HEK293 (cell line): Measurements from ENCODE around the gene BMP6.

Source experiments
- CTCF ChIA-PET: fragments of 350-600 bp; formaldehyde crosslinking; extraction: SDS; loops from one replicate; lab custom pipeline; 2021; ENCODE audit warnings: antibody characterized with exemption; lab: Yijun Ruan, JAX
- POLR2A ChIA-PET: fragments of 300-600 bp; formaldehyde crosslinking; extraction: SDS; loops from one replicate; lab custom pipeline; 2020; ENCODE audit warnings: antibody characterized with exemption, inconsistent platforms; lab: Yijun Ruan, JAX
- H3K27ac ChIP-seq: fragments of 200-500 bp; sonication (Bioruptor generic); 2 replicates; pipeline ENCODE4 v1.5.1; 2014; ENCODE audit warnings: low read depth, low read length, control low read depth, inconsistent platforms; ENCODE audit errors: extremely low read depth
- H3K36me3 ChIP-seq, 2 experiments: fragments of 200-500 bp in 1 of 2; sonication (Bioruptor generic) in 1 of 2; 1 replicate in 1 of 2; 2 replicates in 1 of 2; pipeline ENCODE4 v1.5.1; 2014 to 2017; ENCODE audit warnings: inconsistent platforms in 2 of 2, low read length in 2 of 2; ENCODE audit not compliant: control insufficient read depth in 2 of 2, insufficient read depth in 1 of 2
- H3K4me1 ChIP-seq: fragments of 200-500 bp; sonication (Bioruptor generic); 2 replicates; pipeline ENCODE4 v1.5.1; 2014; ENCODE audit warnings: mild to moderate bottlenecking, low read length, inconsistent platforms; ENCODE audit not compliant: control insufficient read depth, insufficient read depth
- H3K4me3 ChIP-seq: 2 replicates; pipeline ENCODE4 v1.5.1; 2011; ENCODE audit warnings: low read depth, mild to moderate bottlenecking, control low read depth, low read length, moderate library complexity
- H3K9me3 ChIP-seq: fragments of 200-500 bp; sonication (Bioruptor generic); 2 replicates; pipeline ENCODE4 v1.5.1; 2014; ENCODE audit warnings: low read depth, low read length, inconsistent platforms; ENCODE audit not compliant: control insufficient read depth, insufficient read depth
- GLIS1 ChIP-seq: fragments of 450-650 bp; formaldehyde crosslinking; IDR thresholded peaks from 2 replicates; pipeline ENCODE4 v1.5.1; 2016; ENCODE audit warnings: missing biosample characterization, missing genetic modification characterization
- GLIS2 ChIP-seq: fragments of 450-650 bp; formaldehyde crosslinking; IDR thresholded peaks from 2 replicates; pipeline ENCODE4 v1.5.1; 2016; ENCODE audit warnings: missing biosample characterization, missing genetic modification characterization
- SCRT2 ChIP-seq: fragments of 450-650 bp; formaldehyde crosslinking; IDR thresholded peaks from 2 replicates; pipeline ENCODE4 v1.5.1; 2016; ENCODE audit warnings: missing biosample characterization, missing genetic modification characterization
- SP2 ChIP-seq: fragments of 450-650 bp; formaldehyde crosslinking; IDR thresholded peaks from 2 replicates; pipeline ENCODE4 v1.5.1; 2016; ENCODE audit warnings: missing biosample characterization, missing genetic modification characterization
- TCF7L2 ChIP-seq: IDR thresholded peaks from 2 replicates; pipeline ENCODE4 v1.6.1; 2011; ENCODE audit warnings: low read depth, mild to moderate bottlenecking, inconsistent platforms, low read length, moderate library complexity, borderline replicate concordance
- TRIM28 ChIP-seq: IDR thresholded peaks from 2 replicates; pipeline ENCODE4 v1.6.1; 2011; ENCODE audit warnings: low read length, control low read depth, borderline replicate concordance
- WT1 ChIP-seq: fragments of 450-650 bp; formaldehyde crosslinking; IDR thresholded peaks from 2 replicates; pipeline ENCODE4 v1.5.1; 2016; ENCODE audit warnings: missing biosample characterization, missing genetic modification characterization
- YY2 ChIP-seq: fragments of 450-650 bp; formaldehyde crosslinking; IDR thresholded peaks from 2 replicates; pipeline ENCODE4 v1.5.1; 2016; ENCODE audit warnings: missing biosample characterization, missing genetic modification characterization
- ZFP37 ChIP-seq: fragments of 450-650 bp; formaldehyde crosslinking; IDR thresholded peaks from 2 replicates; pipeline ENCODE4 v1.5.1; 2016; ENCODE audit warnings: missing biosample characterization, missing genetic modification characterization
- ZIC2 ChIP-seq: fragments of 450-650 bp; formaldehyde crosslinking; IDR thresholded peaks from 2 replicates; pipeline ENCODE4 v1.5.1; 2016; ENCODE audit warnings: missing biosample characterization, missing genetic modification characterization
- ZNF140 ChIP-seq: fragments of 450-650 bp; formaldehyde crosslinking; IDR thresholded peaks from 2 replicates; pipeline ENCODE4 v1.5.1; 2016; ENCODE audit warnings: missing biosample characterization, missing genetic modification characterization
- ZNF214 ChIP-seq: fragments of 450-650 bp; formaldehyde crosslinking; IDR thresholded peaks from 2 replicates; pipeline ENCODE4 v1.5.1; 2017; ENCODE audit warnings: missing biosample characterization, mild to moderate bottlenecking, missing genetic modification characterization, borderline replicate concordance
- ZNF23 ChIP-seq: fragments of 450-650 bp; formaldehyde crosslinking; IDR thresholded peaks from 2 replicates; pipeline ENCODE4 v1.5.1; 2016; ENCODE audit warnings: missing biosample characterization, missing genetic modification characterization, borderline replicate concordance
- ZNF548 ChIP-seq: fragments of 450-650 bp; formaldehyde crosslinking; IDR thresholded peaks from 2 replicates; pipeline ENCODE4 v1.5.1; 2016; ENCODE audit warnings: missing biosample characterization, missing genetic modification characterization
- ZXDB ChIP-seq: fragments of 450-650 bp; formaldehyde crosslinking; IDR thresholded peaks from 2 replicates; pipeline ENCODE4 v1.5.1; 2016; ENCODE audit warnings: missing biosample characterization, missing genetic modification characterization
- TF ChIP-seq, protein P1 (sequence below): fragments of 450-650 bp; formaldehyde crosslinking; IDR thresholded peaks from 2 replicates; pipeline ENCODE4 v1.5.1; 2016; ENCODE audit warnings: missing biosample characterization, missing genetic modification characterization
- TF ChIP-seq, protein P2 (sequence below): fragments of 450-650 bp; formaldehyde crosslinking; optimal IDR thresholded peaks from 2 replicates; pipeline ENCODE3; 2016; ENCODE audit warnings: missing biosample characterization, mild to moderate bottlenecking, missing genetic modification characterization
- TF ChIP-seq, protein P3 (sequence below): fragments of 450-650 bp; formaldehyde crosslinking; IDR thresholded peaks from 2 replicates; pipeline ENCODE4 v1.5.1; 2017; ENCODE audit warnings: missing biosample characterization, missing genetic modification characterization

The BMP6 gene

DNA sequence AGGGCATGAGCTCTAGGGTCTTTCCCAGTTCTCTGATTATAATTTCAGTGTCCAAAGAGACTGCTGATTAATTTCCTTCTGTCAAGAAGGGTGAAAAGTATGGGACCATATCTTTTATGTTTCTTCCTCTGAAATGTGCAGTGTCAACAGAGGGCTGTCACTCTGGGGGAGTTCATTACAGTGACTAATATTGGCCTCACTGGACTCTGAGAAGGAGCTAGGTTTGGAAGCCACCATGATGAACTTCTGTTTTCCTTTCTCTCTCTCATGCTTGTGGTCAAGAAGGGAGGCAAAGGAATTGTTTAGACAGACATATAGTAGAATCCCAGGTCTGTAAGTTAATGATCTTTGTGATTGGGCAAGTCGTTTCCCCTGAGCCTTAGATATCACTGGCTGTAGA, 41.8 kb upstream of the BMP6 start:
- no peaks in the 10 kb centered on the region for H3K4me1 ChIP-seq
- POLR2A ChIA-PET, result no interaction called here
- no peak overlapping the region for H3K27ac ChIP-seq
- H3K9me3 ChIP-seq, result no peaks in the 10 kb centered on the region
- no peak overlapping the region for H3K4me3 ChIP-seq
- CTCF ChIA-PET, result interaction anchor here (0.6 to 1.5 kb wide), 3 partner anchors 9 to 375 kb away, joined by 3 to 7 read pairs (median 3); no protein-coding TSS in a partner anchor
- TF ChIP-seq ZNF548 (tag by site-specific recombination), result no peak
- TF ChIP-seq GLIS2 (tag by site-specific recombination), result no peak
- no peak for TF ChIP-seq SCRT2
- TF ChIP-seq, protein P1, sequence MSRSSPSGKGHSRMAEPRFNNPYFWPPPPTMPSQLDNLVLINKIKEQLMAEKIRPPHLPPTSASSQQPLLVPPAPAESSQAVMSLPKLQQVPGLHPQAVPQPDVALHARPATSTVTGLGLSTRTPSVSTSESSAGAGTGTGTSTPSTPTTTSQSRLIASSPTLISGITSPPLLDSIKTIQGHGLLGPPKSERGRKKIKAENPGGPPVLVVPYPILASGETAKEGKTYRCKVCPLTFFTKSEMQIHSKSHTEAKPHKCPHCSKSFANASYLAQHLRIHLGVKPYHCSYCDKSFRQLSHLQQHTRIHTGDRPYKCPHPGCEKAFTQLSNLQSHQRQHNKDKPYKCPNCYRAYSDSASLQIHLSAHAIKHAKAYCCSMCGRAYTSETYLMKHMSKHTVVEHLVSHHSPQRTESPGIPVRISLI (tag by site-specific recombination), result no peak
- no peak for TF ChIP-seq ZNF23 (tag by site-specific recombination)
- TF ChIP-seq, protein P2, sequence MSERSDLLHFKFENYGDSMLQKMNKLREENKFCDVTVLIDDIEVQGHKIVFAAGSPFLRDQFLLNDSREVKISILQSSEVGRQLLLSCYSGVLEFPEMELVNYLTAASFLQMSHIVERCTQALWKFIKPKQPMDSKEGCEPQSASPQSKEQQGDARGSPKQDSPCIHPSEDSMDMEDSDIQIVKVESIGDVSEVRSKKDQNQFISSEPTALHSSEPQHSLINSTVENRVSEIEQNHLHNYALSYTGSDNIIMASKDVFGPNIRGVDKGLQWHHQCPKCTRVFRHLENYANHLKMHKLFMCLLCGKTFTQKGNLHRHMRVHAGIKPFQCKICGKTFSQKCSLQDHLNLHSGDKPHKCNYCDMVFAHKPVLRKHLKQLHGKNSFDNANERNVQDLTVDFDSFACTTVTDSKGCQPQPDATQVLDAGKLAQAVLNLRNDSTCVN (tag by site-specific recombination), result no peak
- no peak for TF ChIP-seq ZXDB (tag by site-specific recombination)
- no peak for TF ChIP-seq SP2 (tag by site-specific recombination)
- no peak for TF ChIP-seq ZNF214
- H3K36me3 ChIP-seq, result no peaks in the 10 kb centered on the region

DNA sequence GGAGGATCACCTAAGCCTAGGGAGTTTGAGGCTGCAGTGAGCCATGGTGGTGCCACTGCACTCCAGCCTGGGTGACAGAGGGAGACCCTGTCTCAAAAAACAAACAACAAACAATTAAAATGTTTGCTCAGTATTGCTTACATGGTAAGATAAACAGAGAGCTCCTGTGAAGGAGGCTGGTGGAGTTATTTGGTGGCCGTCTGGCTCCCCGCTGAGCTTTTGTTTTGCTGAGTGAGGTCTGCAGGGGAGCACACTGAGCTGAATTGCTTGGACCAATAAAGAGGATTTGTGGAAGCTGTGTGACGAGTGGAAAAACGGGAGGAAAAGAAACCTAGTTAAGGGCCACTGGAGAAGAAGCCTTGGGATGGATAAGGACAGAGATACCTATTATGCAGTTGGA, 41.1 kb upstream of the BMP6 start:
- ChIA-PET CTCF (interaction anchor here (1.5 kb wide), 1 partner anchor 38 kb away, joined by 7 read pairs; no protein-coding TSS in a partner anchor), POLR2A (no interaction called here)
- TF ChIP-seq TRIM28 (peak; percentile 34; the same call in 1 of the 2 replicates), YY2 (tag by site-specific recombination) (no peak), ZIC2 (tag by site-specific recombination) (peak; percentile 63), GLIS1 (tag by site-specific recombination) (peak; percentile 59), ZNF140 (tag by site-specific recombination) (peak; percentile 99), WT1 (tag by site-specific recombination) (peak; percentile 42), ZFP37 (tag by site-specific recombination) (no peak)
- no peaks in the 10 kb centered on the region for H3K36me3 ChIP-seq
- no peaks in the 10 kb centered on the region for H3K4me1 ChIP-seq
- no peak overlapping the region for H3K27ac ChIP-seq
- H3K4me3 ChIP-seq, result no peak overlapping the region
- H3K9me3 ChIP-seq, result no peaks in the 10 kb centered on the region

DNA sequence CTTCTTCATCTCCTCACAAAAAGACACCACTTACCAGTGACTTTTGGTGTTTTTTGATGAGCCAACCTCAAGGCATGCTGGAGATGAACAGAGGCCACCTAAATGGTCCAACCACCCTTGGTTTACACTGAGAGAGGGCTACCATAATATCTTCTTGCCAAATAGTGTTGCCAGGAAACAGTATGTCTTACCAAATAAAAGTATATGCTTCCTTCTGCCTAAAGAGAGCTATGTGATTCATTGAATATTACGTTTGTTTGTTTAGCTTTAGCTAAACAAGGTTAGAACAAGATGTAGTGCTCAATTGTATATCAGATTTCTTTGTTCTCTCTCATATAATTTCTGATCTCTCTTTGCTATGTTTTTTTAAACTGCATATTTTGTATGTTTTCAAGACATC, 40.6 kb upstream of the BMP6 start:
- Histone ChIP-seq H3K36me3 (no peaks in the 10 kb centered on the region), H3K4me1 (no peaks in the 10 kb centered on the region), H3K9me3 (no peaks in the 10 kb centered on the region), H3K27ac (no peak overlapping the region), H3K4me3 (no peak overlapping the region)
- CTCF ChIA-PET, result interaction anchor here (0.6 to 1.9 kb wide), 3 partner anchors 12 to 38 kb away, joined by 3 to 9 read pairs (median 7); no protein-coding TSS in a partner anchor
- POLR2A ChIA-PET, result no interaction called here
- TF ChIP-seq, protein P3, sequence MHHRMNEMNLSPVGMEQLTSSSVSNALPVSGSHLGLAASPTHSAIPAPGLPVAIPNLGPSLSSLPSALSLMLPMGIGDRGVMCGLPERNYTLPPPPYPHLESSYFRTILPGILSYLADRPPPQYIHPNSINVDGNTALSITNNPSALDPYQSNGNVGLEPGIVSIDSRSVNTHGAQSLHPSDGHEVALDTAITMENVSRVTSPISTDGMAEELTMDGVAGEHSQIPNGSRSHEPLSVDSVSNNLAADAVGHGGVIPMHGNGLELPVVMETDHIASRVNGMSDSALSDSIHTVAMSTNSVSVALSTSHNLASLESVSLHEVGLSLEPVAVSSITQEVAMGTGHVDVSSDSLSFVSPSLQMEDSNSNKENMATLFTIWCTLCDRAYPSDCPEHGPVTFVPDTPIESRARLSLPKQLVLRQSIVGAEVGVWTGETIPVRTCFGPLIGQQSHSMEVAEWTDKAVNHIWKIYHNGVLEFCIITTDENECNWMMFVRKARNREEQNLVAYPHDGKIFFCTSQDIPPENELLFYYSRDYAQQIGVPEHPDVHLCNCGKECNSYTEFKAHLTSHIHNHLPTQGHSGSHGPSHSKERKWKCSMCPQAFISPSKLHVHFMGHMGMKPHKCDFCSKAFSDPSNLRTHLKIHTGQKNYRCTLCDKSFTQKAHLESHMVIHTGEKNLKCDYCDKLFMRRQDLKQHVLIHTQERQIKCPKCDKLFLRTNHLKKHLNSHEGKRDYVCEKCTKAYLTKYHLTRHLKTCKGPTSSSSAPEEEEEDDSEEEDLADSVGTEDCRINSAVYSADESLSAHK (tag by site-specific recombination), result no peak
- TF ChIP-seq TCF7L2 (no peak), ZNF214 (no peak)
